ENCODE data around the gene MEGF6.

The MEGF6 gene

DNA sequence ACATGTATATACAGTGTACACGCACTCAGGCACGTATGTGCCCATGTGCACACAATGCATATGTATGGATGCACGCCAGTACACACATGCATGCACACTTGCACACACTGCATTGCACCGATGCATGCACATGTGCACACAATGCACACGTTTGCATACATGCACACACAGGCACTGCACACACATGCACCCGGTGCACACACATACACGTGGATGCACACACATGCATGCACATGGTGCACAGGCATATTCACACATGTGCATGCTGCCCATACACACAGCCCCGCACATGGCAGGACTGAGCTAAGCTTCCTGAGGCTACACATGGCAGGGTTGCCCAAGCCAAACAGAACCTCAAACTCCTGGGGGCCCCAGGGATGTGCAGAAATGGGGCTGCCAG is 137.3 kb downstream of the MEGF6 start:
- H3K27ac ChIP-seq = no peak overlapping the region
- TF ChIP-seq, protein P1, sequence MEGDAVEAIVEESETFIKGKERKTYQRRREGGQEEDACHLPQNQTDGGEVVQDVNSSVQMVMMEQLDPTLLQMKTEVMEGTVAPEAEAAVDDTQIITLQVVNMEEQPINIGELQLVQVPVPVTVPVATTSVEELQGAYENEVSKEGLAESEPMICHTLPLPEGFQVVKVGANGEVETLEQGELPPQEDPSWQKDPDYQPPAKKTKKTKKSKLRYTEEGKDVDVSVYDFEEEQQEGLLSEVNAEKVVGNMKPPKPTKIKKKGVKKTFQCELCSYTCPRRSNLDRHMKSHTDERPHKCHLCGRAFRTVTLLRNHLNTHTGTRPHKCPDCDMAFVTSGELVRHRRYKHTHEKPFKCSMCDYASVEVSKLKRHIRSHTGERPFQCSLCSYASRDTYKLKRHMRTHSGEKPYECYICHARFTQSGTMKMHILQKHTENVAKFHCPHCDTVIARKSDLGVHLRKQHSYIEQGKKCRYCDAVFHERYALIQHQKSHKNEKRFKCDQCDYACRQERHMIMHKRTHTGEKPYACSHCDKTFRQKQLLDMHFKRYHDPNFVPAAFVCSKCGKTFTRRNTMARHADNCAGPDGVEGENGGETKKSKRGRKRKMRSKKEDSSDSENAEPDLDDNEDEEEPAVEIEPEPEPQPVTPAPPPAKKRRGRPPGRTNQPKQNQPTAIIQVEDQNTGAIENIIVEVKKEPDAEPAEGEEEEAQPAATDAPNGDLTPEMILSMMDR (IDR thresholded peaks at IDR 0.05) = no peak
- DNase-seq (ENCODE audit: low spot score) = no peak
- H3K4me3 ChIP-seq = no peak overlapping the region

DNA sequence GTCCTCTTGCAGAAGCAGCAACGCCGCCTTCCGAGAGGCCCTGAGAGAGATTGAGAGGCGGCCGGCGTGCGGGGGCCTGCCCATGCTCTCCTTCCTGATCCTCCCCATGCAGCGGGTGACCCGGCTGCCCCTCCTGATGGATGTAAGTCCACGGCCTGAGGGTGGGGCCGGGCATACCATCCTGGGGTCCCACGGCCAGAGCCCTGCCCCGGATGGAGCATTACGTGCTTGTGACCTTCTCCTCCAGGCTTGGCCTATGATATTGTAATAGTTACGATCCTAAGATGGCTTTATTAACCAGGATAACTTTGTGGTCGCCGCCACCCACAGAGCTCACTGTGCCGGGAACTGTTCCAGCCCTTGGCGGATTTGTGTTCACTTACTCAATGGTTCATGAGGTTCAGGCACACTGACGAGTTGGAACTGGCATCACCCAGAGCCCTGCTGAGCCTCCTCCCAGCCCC is 137.9 kb downstream of the MEGF6 start:
- TF ChIP-seq, protein P1 (IDR thresholded peaks at IDR 0.05) = no peak
- Histone ChIP-seq H3K4me3 (no peak overlapping the region), H3K27ac (no peak overlapping the region)
- DNase-seq (ENCODE audit: low spot score) = no peak

DNA sequence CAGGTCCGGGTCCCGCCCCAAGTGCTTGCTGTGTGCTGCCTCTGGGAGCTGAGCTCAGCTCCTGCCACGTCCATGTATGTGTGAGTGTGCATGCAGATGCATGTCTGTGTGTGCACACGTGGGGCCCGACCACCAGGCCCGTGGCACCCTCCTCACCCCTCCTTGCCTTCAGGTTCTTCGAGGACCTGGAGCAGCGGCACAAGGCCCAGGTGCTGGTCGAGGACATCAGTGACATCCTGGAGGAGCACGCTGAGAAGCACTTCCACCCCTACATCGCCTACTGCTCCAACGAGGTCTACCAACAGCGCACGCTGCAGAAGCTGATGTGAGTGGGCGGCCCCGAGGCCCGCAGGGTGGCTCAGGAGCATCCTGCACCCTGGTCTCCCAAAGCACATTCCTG is 138.4 kb downstream of the MEGF6 start:
- H3K4me3 ChIP-seq = no peak overlapping the region
- TF ChIP-seq, protein P1 (IDR thresholded peaks at IDR 0.05) = no peak
- no peak overlapping the region for H3K27ac ChIP-seq
- DNase-seq (ENCODE audit: low spot score) = no peak

DNA sequence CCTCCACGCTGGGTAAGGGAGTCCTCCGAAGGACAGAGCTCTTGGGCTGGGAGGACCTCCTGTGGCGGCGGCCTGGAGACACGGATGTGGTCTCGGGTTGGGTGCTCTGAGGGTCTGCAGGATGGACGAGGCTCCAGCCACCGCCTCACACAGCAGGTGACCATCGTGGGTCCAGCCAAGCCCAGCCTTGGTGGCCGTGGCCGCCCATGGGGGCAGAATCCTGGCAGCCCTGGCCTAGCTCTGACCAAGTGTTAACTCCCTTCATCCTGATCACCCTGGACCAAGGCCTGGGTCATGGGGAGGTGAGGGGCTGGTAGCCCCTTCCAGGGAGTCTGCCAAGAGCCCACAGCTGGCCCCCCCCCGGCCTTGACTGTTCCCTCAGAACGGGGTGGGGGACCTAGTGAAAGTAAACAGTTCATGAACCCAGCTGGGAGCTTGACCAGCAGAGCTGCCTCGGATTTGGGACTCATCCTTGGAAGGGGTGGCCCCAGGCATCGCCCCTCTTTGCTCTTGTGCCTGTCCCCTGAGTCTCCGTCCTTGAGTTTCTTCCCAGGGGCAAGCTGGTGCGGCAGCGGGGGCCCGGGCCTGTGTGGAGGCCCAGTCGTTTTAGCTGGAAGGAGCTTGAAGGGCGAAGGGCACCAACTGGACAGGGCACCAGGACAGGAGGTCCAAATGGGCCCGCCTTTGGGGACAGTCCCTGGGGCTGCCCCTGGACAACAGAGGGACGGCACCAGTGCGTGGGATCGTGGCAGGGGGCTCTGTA is 139.0 kb downstream of the MEGF6 start:
- TF ChIP-seq, protein P1 (IDR thresholded peaks at IDR 0.05) = no peak
- DNase-seq (ENCODE audit: low spot score) = no peak
- no peak overlapping the region for H3K27ac ChIP-seq
- H3K4me3 ChIP-seq = no peak overlapping the region

DNA sequence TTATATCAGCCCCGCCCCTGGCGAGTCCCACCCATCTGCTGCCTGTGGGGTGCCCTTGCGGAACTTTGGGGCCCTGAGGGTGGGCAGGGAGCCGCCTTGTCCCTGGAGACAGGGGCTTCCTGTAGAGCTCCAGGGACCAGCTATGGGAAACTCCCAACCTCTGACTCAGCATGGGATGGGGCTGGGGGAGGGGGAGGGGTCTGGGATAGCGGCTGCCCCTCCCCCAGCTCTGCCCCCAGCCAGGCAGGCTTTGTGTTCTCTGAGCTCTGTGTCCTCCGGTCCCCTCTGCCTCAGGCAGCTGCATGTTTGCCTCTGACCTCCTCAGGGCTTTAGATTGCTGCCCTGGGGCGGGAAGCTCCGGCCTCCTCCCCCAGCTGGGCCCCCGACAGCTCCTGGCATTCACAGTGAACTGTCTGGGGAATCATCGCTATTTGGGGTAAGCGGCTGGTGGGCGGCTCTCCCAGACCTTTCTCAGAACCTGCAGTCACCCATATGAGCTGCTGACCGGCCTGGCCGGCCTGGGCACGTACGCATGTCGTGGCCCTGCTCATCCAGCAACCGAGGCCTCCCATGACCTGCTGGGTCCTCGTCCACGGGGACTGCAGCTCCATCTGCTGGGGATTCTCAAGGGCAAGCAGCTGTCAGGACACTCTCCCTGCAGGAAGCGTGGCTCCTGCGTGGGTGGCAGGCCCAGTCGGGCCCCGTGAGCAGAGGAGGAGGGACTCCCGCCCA is 139.8 kb downstream of the MEGF6 start:
- no peak overlapping the region for H3K27ac ChIP-seq
- TF ChIP-seq, protein P1 (IDR thresholded peaks at IDR 0.05) = no peak
- DNase-seq (ENCODE audit: low spot score) = no peak
- H3K4me3 ChIP-seq = no peak overlapping the region

DNA sequence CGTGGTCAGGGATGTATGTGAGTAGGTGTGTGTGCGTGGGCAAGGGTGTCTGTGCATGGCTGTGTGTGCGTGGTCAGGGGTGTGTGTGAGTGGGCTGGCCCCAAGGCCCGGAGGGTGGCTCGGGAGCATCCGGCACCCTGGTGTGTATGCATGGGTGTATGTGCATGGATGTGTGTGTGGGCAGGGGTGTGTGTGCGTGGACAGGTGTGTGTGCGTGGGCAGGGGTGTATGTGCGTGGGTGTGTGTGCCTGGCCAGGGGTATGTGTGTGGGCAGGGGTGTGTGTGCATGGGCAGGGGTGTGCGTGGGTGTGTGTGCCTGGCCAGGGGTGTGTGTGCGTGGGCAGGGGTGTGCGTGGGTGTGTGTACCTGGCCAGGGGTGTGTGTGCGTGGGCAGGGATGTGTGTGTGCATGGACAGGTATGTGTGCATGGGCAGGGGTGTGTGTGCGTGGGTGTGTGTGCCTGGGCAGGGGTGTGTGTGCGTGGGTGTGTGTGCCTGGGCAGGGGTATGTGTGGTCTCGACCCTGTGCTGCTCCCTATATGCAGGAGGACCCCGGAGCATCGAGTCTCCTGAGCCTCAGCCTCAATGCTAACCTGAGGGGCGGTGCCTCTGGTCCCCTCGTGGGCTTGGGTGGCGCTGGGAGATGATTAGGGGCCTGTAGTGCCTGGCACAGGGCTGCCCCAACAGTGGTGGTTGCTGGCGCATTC is 140.5 kb downstream of the MEGF6 start:
- H3K27ac ChIP-seq = no peak overlapping the region
- DNase-seq (ENCODE audit: low spot score) = no peak
- no peak overlapping the region for H3K4me3 ChIP-seq
- TF ChIP-seq, protein P1 (IDR thresholded peaks at IDR 0.05) = no peak

All from coronary artery (tissue), 2 donors.